Left forelimb (tissue), 1 donor: ENCODE measurements around the gene TYRP1.

Experiments used
- DNase-seq: peaks from one replicate; pipeline ENCODE4 v3.0.0-alpha.2; 2018; ENCODE audit warnings: low spot score

TYRP1 gene

DNA sequence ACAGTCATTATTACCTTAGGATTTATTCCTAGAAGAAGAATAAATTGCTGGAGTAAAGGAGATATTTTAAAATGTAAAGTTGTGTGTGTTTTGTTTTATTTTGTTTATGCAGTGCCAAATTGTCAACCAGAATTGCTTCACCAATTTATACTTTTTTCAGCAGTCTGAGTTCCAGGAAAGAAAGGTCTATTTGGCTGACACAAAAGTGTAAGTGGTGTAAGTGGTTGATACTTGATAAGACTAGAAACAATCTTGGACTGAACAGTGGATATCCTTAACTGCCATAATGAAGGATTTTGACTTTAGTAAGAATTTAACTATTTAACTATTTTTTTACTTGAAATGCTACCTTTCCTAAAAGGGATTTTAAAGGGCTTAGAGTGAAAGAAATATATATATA is 37.7 kb downstream of the TYRP1 start:
- no peak for DNase-seq

- DNase-seq: no peak
These were observed 39.8 kb downstream of the TYRP1 start for GRCh38 chr9:12732971-12733370.

DNA sequence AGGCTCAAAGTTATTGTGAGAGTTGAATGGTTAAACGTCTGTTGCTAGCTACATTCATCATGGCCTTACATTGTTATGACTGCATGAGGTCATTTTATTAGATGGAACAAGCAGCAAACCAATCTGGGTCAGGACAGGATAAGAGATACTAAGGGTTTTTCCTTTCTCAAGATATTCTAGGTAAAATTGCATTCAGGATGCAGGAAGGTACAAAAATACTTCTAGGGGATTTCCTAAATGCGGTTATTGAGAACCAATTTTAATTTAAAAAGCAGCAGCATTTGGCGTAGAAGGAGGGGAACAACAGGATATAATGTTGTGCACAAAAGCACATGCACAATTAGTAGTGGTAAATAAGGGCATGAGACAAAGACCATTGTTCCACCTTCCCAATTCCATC is 42.5 kb downstream of the TYRP1 start:
- no peak for DNase-seq

DNA sequence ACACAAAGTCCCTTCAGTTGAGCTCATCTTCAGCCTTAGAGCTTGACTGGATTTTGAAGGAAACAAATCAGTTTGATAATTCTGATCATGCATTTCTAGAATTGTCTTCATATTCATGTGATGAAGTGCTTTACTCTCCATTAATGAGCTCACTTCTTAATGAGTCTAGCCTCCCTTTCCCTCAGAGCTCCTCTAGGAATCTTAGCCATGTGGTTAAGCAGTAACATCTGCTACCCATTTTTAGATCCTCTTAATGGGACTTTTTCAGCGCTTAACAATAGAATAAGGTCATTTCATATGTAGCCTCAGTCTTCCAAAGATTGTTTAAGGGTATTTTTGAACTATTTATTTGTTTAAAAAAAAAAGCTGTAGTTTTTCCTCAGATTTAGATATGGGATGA is 44.7 kb downstream of the TYRP1 start:
- no peak for DNase-seq

- no peak for DNase-seq
These were observed 45.9 kb downstream of the TYRP1 start for GRCh38 chr9:12739014-12739652.

DNA sequence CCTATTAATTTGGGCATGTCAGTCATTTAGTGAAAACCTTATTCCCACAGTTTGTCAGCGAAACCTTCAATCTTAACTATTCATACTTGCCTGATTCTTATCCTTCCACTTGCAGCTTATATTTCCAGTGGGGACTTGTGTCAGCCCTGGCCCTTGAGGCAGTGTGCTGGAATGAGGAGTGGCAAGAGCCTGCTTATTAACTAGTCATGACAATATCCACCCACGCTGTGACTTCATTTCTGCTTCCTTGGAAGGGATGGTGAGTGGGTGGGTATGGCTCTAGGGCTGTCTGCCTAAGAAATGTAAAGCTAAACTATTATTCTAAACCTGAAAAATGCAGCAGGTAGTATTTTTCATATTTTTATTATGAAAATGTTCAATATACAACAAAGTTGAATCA is 47.7 kb downstream of the TYRP1 start:
- DNase-seq: no peak

DNA sequence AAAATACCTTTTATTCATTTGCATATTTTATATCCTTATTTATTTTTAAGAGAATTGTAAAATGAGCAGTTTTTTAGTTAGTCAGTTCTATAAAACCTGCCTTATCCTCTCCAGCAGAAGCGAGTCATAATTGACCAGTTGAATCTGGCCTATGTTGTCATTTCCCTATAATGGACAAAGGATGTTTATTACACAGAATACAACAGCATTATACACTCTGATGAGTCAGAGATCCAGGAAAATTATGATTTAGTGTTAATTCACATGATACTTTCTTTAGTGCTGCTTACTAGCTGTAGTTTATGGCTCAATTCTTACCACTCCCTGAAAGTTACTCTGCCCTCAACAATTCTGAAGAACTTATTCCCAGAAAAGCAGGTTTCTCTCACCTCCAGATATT is 54.8 kb downstream of the TYRP1 start:
- no peak for DNase-seq

DNA sequence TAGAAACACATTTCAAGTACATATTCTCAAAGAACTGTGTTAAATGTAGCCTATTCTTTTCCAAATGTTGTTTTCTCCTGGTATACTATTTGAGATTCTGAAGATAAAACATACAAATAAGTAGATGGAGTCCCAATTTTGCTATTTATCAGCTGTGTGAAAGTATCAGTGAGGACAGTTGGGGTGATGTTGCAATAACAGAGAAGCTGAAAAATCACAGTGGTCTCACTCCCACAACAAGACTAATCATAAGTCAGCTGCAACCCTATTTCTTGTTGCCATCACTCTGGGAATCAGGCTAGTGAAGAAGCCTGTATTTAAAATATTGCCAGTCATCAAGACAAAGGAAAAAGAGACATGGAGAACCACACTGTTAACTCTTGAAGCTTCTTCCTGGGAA is 55.8 kb downstream of the TYRP1 start:
- no peak for DNase-seq

- DNase-seq: no peak
These were observed 60.7 kb downstream of the TYRP1 start for GRCh38 chr9:12753931-12754330.

DNA sequence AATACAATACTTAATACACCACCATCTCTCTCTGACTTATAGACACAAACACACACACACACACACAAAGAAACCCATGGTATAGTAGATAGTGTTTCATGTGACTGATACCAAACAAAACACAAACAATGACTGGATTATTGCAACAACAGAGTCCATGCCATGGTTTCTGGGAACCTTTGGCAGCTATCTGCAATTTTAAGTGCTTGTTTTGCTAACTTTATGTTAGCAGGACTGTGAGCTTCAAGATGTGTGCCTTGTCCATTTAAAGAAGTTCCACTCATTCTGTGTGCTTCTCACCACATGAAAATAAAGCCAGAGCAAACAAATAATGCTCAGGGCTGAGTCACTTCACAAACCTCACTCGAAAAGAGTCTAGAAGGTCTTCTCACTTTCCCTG is 66.6 kb downstream of the TYRP1 start:
- DNase-seq: no peak
